ENCODE results near the gene SWAP70. TPM values are rescaled to one million over a fixed set of nuclear protein-coding genes. Genes with fewer than 3 reads are reported as not detected.

The SWAP70 gene
- total RNA-seq, 2 experiments from 2014 or later, result 7.9 to 10.1 TPM

- H3K36me3 Mint-ChIP-seq, result no peaks in the 10 kb centered on the region
- no peaks in the 10 kb centered on the region for H3K9me3 Mint-ChIP-seq (ENCODE audit: low read depth)
- no peak for ATAC-seq
- DNase-seq, result no peak
- no peak overlapping the region for H3K4me3 Mint-ChIP-seq
- no peak overlapping the region for H3K27ac Mint-ChIP-seq
- H3K4me1 Mint-ChIP-seq, result no peaks in the 10 kb centered on the region
- CTCF ChIA-PET, result no interaction called here
- H3K27me3 Mint-ChIP-seq, result no peaks in the 10 kb centered on the region
Measured at GRCh38 chr11:9774109-9774508, 110.2 kb downstream of the SWAP70 start.

DNA sequence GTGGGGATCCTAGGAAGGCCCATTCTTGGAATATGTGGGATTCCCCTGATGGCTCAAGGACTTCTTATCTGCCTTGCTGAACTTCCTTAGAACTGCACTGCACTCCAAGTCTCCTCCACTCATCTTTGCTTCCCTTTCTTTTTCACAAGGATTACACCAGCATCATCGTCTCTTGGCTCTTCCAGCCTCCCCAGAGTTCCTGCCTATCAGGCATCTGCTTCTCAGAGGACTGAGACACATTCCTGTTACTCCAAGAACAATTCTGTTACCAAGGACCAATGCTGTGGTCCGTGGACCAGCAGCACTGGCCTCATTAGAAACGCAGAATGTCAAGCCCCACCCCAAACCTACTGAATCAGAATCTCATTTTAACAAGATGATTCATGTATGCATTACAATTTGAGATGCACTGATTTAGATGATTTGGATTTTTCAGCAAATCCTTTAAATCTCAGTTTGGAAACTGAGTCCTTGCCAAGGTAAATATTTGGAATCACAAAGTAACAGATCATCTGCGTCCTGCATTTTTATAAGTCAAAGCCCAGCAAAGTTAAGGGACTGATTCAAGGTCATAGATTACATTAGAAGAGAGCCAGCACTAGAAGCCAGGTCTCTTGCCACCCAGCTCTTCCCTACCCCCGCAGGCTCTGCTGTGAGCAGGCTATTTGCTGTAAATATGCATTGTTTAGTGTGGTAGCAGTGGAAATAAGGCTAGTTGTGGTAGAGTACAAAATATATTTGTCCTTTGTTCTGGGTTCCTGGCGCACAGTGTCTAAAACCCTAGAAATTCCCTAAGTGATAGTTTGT, 110.9 kb downstream of the SWAP70 start:
- no peak overlapping the region for H3K4me3 Mint-ChIP-seq
- H3K4me1 Mint-ChIP-seq, result no peaks in the 10 kb centered on the region
- no peaks in the 10 kb centered on the region for H3K27me3 Mint-ChIP-seq
- CTCF ChIA-PET, result no interaction called here
- no peak overlapping the region for H3K27ac Mint-ChIP-seq
- H3K36me3 Mint-ChIP-seq, result no peaks in the 10 kb centered on the region
- ATAC-seq, result no peak
- DNase-seq, result no peak
- H3K9me3 Mint-ChIP-seq (ENCODE audit: low read depth), result no peaks in the 10 kb centered on the region

DNA sequence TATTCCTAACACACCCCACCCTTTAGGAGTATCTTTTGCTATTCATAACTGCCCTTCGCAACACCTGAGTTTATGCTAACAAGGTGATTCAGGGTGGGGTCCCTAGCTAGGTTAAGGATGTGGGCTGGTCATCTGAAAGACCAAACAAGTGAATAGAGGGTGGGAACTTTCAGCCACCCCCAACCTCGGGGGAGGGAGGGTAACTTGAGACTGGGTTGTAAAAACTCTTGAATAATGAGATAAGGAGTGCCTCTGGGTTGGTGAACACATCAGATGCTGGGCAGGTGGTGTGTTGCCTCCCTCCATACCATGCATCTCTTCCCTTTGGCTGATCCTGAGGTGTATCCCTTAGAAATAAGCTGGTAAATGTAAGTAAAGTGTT, 111.5 kb downstream of the SWAP70 start:
- Mint-ChIP-seq H3K9me3 (ENCODE audit: low read depth) (no peaks in the 10 kb centered on the region), H3K4me3 (no peak overlapping the region), H3K27me3 (no peaks in the 10 kb centered on the region), H3K4me1 (no peaks in the 10 kb centered on the region), H3K27ac (no peak overlapping the region), H3K36me3 (peaks cover 2% of the 10 kb centered on the region)
- DNase-seq, result no peak
- CTCF ChIA-PET, result no interaction called here
- no peak for ATAC-seq

DNA sequence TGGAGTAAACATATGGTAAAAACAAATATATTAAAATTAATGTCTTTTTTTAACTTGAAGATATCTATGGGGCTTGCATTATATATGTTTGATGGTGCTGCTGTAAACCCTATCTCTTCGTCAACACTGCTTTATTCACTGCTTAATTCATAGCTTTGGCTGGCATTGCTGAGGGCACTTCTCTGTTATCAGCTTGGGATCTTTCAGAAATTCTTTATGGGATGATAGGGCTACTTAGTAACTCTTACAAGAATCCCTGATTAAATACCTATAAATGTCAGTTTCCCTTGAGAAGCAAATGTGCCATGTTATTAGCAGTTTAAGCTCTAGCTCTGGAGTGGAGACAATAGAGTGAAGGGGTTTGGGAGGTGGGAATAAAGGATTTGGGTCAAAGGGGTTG, 112.3 kb downstream of the SWAP70 start:
- CTCF ChIA-PET, result interaction anchor here (1.4 kb wide), 1 partner anchor 147 kb away, joined by 3 read pairs; no protein-coding TSS in a partner anchor
- Mint-ChIP-seq H3K4me1 (no peaks in the 10 kb centered on the region), H3K36me3 (peaks cover 2% of the 10 kb centered on the region), H3K9me3 (ENCODE audit: low read depth) (no peaks in the 10 kb centered on the region), H3K4me3 (no peak overlapping the region), H3K27ac (no peak overlapping the region), H3K27me3 (no peaks in the 10 kb centered on the region)
- DNase-seq, result no peak
- ATAC-seq, result no peak

- H3K4me1 Mint-ChIP-seq, result no peaks in the 10 kb centered on the region
- no peaks in the 10 kb centered on the region for H3K9me3 Mint-ChIP-seq (ENCODE audit: low read depth)
- peaks cover 2% of the 10 kb centered on the region for H3K36me3 Mint-ChIP-seq
- no peaks in the 10 kb centered on the region for H3K27me3 Mint-ChIP-seq
- CTCF ChIA-PET, result interaction anchor here (1.4 kb wide), 1 partner anchor 146 kb away, joined by 3 read pairs; no protein-coding TSS in a partner anchor
- ATAC-seq (no peak), DNase-seq (no peak)
- H3K4me3 Mint-ChIP-seq, result no peak overlapping the region
- H3K27ac Mint-ChIP-seq, result no peak overlapping the region
Measured at GRCh38 chr11:9777066-9777465, 113.2 kb downstream of the SWAP70 start.

- H3K4me1 Mint-ChIP-seq, result no peaks in the 10 kb centered on the region
- DNase-seq (no peak), ATAC-seq (no peak)
- CTCF ChIA-PET, result interaction anchor here (1.4 kb wide), 1 partner anchor 145 kb away, joined by 3 read pairs; no protein-coding TSS in a partner anchor
- no peak overlapping the region for H3K27ac Mint-ChIP-seq
- peaks cover 2% of the 10 kb centered on the region for H3K36me3 Mint-ChIP-seq
- no peaks in the 10 kb centered on the region for H3K27me3 Mint-ChIP-seq
- H3K9me3 Mint-ChIP-seq (ENCODE audit: low read depth), result no peaks in the 10 kb centered on the region
- no peak overlapping the region for H3K4me3 Mint-ChIP-seq
Measured at GRCh38 chr11:9777525-9777924, 113.6 kb downstream of the SWAP70 start.

- no peak overlapping the region for H3K27ac Mint-ChIP-seq
- no peak overlapping the region for H3K4me3 Mint-ChIP-seq
- DNase-seq (no peak), ATAC-seq (no peak)
- H3K36me3 Mint-ChIP-seq, result peaks cover 2% of the 10 kb centered on the region
- H3K4me1 Mint-ChIP-seq, result no peaks in the 10 kb centered on the region
- no peaks in the 10 kb centered on the region for H3K9me3 Mint-ChIP-seq (ENCODE audit: low read depth)
- CTCF ChIA-PET, result no interaction called here
- H3K27me3 Mint-ChIP-seq, result no peaks in the 10 kb centered on the region
Measured at GRCh38 chr11:9780929-9781328, 117.1 kb downstream of the SWAP70 start.

GRCh38 chr11:9783986-9784385, 120.1 kb downstream of the SWAP70 start:
- Mint-ChIP-seq H3K4me1 (peaks cover 5% of the 10 kb centered on the region), H3K27ac (no peak overlapping the region), H3K4me3 (no peak overlapping the region), H3K9me3 (ENCODE audit: low read depth) (no peaks in the 10 kb centered on the region), H3K27me3 (no peaks in the 10 kb centered on the region), H3K36me3 (peaks cover 2% of the 10 kb centered on the region)
- CTCF ChIA-PET, result no interaction called here
- DNase-seq (no peak), ATAC-seq (no peak)

DNA sequence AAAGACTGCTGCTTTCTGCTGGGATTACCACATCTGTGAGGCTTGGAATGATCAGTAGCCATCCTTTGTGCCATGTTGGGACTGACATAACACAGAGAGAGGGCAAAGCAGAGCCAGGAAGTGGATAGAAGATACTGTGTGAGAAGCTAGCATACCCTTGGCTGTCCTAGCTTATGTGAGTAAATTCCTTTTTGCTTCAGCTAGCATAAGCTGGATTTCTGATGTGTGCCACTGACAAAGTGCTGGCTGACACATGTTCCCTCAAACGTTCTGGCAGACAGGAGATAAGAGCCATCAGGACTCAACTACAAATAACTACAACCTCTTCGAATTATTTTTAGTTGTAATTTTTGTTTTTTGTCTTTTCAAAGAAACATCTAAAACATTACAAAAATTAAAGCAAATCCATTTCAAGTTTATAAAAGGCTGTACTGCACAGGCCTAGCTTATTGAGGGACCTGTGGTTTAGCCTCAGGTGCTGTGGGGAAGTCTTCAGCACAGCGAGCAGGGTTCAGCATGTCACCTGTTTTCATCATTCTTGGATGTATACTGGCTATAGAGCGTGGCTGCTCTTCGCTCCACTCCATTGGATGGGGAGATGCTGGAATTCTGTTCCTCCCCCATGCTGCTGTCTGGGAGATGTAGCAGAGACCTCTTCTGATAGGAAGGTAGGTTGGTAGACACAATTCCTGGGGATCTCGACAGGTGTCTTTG, 120.9 kb downstream of the SWAP70 start:
- Mint-ChIP-seq H3K9me3 (ENCODE audit: low read depth) (no peaks in the 10 kb centered on the region), H3K4me1 (peaks cover 5% of the 10 kb centered on the region), H3K4me3 (no peak overlapping the region), H3K27ac (no peak overlapping the region), H3K27me3 (no peaks in the 10 kb centered on the region), H3K36me3 (peaks cover 2% of the 10 kb centered on the region)
- DNase-seq (no peak), ATAC-seq (no peak)
- CTCF ChIA-PET, result interaction anchor here (1.2 kb wide), 1 partner anchor 17 kb away, joined by 4 read pairs; no protein-coding TSS in a partner anchor

GRCh38 chr11:9787260-9787659, 123.4 kb downstream of the SWAP70 start:
- Mint-ChIP-seq H3K27me3 (no peaks in the 10 kb centered on the region), H3K36me3 (no peaks in the 10 kb centered on the region), H3K9me3 (ENCODE audit: low read depth) (no peaks in the 10 kb centered on the region), H3K27ac (no peak overlapping the region), H3K4me1 (peaks cover 9% of the 10 kb centered on the region), H3K4me3 (no peak overlapping the region)
- CTCF ChIA-PET, result no interaction called here
- ATAC-seq (no peak), DNase-seq (no peak)

DNA sequence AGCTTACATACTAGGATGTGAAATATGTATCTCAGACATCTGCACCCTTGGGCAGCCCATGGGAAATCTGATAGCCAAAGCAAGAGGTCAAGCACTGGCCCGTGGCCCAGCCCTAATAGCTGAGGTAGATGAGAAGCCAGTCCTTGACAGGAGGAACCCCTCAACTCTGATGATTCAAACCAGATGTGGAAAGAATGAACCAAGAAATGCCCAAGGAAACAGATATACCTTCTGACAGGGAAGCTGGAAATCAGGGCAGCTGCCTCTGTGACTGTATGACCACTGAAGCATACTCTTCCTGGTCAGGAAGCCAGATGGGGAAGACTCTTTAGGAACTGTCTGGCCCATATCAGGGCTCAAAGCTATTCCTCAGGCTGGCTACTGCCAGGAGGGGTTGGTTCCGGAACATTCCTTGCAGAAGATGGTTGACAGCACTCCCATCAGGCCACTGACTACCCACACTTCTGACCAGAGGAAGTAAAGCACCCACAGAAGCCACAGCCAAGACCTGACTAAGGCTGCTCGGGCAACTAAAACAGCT, 124.2 kb downstream of the SWAP70 start:
- H3K4me1 Mint-ChIP-seq, result peaks cover 9% of the 10 kb centered on the region
- H3K9me3 Mint-ChIP-seq (ENCODE audit: low read depth), result no peaks in the 10 kb centered on the region
- CTCF ChIA-PET, result no interaction called here
- ATAC-seq (no peak), DNase-seq (no peak)
- H3K4me3 Mint-ChIP-seq, result no peak overlapping the region
- no peaks in the 10 kb centered on the region for H3K27me3 Mint-ChIP-seq
- no peaks in the 10 kb centered on the region for H3K36me3 Mint-ChIP-seq
- no peak overlapping the region for H3K27ac Mint-ChIP-seq

DNA sequence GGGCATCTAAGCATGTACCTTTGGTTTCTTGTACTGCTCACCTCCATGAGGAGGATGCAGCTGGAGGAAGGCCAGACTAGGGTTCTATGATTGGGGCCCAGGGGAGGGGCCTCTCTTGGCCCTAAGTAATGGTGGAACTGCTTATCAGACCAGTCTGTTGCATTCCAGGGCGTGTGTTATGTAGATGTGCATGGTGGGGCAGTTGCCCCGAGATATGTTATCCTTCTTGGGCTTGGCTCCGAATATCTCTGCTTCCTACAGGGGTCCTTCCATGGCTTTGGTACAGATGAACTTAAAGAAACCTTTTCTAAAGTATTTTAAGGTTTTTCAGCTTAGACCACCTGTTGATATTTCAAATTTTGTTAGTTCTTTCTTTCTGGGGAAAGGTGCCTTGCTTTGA, 126.0 kb downstream of the SWAP70 start:
- H3K9me3 Mint-ChIP-seq (ENCODE audit: low read depth), result no peaks in the 10 kb centered on the region
- H3K27me3 Mint-ChIP-seq, result no peaks in the 10 kb centered on the region
- no peak for ATAC-seq
- H3K4me1 Mint-ChIP-seq, result peaks cover 9% of the 10 kb centered on the region
- no peak for DNase-seq
- H3K4me3 Mint-ChIP-seq, result no peak overlapping the region
- no peaks in the 10 kb centered on the region for H3K36me3 Mint-ChIP-seq
- CTCF ChIA-PET, result no interaction called here
- H3K27ac Mint-ChIP-seq, result no peak overlapping the region

GRCh38 chr11:9790703-9791102, 126.8 kb downstream of the SWAP70 start:
- DNase-seq, result no peak
- H3K27ac Mint-ChIP-seq, result no peak overlapping the region
- no peaks in the 10 kb centered on the region for H3K36me3 Mint-ChIP-seq
- ATAC-seq, result no peak
- H3K9me3 Mint-ChIP-seq (ENCODE audit: low read depth), result no peaks in the 10 kb centered on the region
- no peaks in the 10 kb centered on the region for H3K27me3 Mint-ChIP-seq
- peaks cover 9% of the 10 kb centered on the region for H3K4me1 Mint-ChIP-seq
- CTCF ChIA-PET, result no interaction called here
- H3K4me3 Mint-ChIP-seq, result no peak overlapping the region

- Mint-ChIP-seq H3K27me3 (no peaks in the 10 kb centered on the region), H3K9me3 (ENCODE audit: low read depth) (no peaks in the 10 kb centered on the region), H3K4me3 (no peak overlapping the region), H3K4me1 (peaks cover 6% of the 10 kb centered on the region), H3K27ac (no peak overlapping the region), H3K36me3 (no peaks in the 10 kb centered on the region)
- ATAC-seq, result no peak
- CTCF ChIA-PET, result no interaction called here
- DNase-seq, result no peak
Measured at GRCh38 chr11:9796266-9796665, 132.4 kb downstream of the SWAP70 start.
